Fibroblast of the conjunctiva (primary cell): ENCODE data around the gene KCNK4.

Source experiments
- DNase-seq: peaks from one replicate; pipeline ENCODE4 v3.0.0-alpha.2; 2010; ENCODE audit warnings: low read depth

The KCNK4 gene

DNA sequence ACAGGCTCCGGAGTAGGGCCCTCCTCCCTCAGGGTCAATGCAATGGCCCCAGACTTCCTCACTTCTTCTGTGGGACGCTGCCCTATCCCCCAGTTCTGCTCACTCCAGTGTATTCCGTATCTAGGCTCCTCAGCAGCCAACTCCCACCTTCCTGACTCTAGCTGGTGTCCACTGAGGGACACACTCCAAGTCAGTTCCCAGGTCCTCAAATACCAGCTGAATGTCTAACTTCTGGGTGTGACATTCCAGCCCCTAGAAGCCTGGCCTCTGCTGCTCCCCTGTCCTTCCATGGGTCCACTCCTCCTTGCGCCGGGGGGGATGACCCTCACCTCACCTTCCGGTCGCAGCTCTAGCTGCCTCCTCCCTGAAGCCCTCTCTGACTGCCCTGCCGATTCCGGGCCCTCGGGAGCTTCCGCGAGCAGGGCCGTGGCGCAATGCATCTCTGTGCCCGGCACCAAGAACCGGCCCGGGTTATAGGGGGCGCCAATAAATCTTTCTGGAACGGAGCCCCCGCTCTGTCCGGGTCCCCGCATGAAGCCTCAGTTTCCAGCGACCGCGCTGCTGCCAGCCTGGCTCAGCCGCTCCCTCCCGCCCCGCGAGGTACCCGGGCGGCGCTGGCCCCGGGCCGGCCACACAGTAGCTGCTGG is 22.1 kb upstream of the KCNK4 start:
- DNase-seq = no peak

DNA sequence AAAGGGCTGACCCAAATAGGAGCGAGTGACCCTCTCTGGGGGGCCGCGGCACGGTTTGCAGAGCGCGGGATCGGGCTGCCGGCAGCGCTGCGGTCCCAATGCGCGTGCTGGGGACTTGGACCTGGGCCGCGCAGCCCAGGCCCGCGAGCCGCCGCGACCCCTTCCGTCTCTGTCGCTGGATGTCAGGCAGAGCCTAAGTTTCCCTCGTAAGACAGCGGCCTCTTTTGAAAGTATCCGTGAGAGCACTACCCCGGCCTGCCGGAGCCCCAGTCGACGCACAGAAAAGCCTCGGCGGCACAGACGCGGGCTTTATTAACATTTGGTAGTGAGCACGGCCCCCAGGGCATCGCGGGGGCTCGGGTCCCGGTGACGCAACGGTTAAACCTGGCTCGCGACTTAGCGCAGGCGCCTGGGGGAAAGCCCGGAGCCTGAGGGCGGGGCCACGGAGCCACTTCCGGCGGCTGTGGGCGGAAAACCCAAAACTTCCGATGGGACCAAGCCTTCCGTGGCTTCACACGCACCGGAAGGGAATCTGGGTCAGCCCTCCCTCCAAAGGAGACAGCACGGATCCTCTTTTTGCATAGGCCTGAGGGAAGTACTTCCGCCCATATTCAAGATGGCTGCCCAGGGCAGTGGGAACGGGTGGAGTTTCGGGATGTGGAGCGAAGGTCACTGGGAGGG is 21.4 kb upstream of the KCNK4 start:
- DNase-seq = peak; percentile 100

DNA sequence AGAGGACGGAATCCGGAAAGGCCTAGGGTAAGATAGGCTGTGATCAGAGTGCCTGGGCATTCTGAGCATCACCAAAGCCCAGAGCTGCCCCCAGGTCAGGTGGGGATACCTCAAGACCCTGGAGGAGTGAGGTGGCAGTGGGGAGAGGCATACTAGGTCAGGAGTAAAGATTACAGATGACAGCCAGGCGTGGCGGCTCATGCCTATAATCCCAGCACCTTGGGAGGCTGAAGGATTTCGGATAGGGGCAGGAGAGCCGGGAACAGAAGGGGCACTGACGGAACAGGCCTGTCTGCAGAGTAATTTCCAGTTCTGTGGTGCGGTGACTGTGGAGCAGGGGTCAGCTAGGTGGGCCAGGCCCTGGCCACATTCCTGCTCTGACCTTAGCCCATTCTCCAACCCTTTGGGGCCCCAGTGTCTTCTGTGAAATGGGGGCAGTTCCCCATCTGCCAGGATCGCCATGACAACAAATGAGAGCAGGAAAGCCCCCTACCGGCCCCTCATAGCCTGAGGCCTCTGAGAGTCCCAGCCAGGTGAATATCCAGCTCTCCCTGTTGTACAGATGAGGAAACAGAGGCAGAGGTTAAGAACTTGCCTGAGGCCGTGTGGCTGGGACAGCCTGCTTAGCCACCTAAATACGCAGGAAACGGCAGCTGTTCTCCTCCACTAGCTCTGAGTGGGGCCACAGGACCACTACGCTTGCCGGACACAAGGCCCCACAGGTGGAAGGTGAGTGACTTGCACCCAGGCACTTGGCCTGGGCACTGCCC is 15.9 kb upstream of the KCNK4 start:
- DNase-seq = no peak

DNA sequence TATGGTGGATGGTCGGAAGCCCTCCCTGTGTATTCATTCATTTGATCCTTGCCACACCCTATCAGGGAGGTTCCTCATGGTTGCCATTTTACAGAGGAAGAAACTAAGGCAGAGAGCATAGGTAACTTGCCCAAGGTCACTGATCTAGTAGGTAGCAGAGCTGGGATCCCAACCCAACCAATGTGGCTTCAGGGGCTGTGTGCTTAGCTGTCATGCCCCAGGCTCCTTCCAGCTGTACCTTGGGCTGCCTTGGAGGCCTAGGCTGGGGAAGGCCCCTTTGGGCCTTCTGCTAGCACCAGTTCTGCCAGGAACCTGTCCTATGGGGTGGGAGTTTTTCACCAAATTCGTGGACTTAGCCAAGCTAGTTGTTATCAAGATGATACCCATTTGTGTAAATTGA is 15.3 kb upstream of the KCNK4 start:
- DNase-seq = no peak

DNA sequence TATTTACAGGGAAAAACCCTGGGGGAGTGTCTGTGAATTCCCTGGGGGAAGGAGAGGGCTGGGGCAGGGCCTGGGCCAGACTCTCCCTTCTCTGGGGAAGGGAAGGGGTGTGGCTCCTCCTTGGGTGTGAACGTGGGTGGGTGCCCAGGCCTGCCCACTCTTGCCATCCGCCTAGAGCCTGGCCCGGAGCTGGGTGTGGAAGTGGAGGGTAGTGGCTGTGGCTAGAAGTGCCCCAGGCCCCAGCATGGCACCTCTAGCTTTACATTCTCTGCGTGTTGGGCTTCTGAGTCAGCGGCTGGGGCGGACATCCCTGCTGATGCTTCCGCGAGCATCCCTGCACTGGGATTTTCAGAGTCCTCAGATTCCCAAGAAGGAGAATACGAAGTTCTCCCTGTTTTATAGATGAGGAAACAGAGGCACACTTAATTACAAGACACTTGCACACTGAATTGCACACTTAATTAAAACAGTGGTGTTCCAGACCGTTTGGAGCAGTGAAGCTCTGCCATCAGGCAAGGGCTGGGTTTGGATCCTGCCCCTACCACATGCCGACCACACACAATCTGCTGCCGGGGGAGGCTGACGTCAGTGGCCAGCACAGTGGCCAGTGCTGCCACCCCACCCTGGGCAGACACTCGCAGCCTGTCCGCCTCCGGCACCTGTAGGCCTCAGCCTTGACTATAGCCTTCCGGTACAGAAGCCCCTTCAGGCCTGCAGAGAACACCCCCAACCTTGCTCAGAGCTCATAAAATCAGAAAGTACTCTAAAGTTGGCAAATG is 14.3 kb upstream of the KCNK4 start:
- no peak for DNase-seq

DNA sequence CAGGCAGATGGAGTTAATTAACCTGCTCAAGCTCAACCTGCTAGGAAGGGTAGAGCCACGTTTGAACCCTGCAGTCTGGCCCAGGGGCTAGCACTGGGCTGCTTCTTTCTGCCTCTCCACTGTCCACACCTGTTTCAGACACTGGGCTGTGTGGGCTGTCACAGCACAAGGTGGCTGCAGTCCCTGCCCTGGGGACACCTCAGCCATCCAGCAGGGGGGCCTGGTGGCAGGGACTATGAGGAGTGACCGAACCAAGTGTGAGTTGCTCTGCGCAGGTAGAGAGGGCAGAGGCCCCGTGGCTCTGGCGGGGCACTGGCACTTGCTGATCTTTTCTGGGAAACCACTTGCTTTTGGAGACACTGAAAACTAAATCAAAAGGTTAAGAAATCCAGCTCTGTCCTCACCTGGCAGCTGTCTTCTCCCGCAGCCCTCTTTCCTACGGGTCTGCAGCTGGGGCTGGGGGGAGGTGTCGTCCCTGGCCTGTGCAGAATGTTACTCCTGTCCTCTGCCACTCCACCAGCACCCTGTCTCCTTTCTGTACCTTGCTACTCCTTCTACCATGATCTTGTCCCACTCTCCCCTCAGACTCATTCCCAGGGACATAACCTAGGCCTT is 12.4 kb upstream of the KCNK4 start:
- DNase-seq = no peak

DNA sequence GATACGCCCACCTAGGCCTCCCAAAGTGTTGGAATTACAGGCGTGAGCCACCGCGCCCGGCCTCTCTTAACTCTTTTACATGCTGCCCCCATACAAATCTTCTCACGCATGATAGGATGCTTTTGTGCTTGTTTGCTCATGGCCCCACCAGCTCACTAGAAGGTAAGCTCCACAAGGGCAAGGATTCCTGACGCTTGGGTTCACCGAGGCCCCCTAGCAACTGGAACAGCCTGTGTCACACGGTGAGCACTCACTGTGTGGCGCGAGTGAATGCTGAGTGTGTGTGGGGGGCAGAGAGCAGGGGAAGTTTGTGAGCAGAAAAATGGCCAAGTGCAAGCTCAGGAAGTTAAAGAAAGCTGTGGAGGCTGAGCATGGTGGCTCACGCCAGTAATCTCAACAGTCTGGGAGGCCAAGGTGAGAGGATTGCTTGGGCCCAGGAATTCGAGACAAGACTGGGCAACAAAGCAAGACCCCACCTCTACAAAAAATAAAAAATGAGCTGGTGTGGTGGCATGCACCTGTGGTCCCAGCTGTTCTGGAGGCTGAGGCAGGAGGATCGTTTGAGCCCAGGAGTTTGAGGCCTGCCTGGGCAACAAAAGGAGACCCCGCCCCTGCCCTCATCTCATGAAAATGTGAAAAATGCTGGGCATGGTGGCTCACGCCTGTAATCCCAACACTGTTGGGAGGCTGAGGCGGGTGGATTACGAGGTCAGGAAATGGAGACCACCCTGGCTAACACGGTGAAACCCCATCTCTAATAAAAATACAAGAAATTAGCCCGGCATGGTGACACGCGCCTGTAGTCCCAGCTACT is 8.9 kb upstream of the KCNK4 start:
- no peak for DNase-seq

DNA sequence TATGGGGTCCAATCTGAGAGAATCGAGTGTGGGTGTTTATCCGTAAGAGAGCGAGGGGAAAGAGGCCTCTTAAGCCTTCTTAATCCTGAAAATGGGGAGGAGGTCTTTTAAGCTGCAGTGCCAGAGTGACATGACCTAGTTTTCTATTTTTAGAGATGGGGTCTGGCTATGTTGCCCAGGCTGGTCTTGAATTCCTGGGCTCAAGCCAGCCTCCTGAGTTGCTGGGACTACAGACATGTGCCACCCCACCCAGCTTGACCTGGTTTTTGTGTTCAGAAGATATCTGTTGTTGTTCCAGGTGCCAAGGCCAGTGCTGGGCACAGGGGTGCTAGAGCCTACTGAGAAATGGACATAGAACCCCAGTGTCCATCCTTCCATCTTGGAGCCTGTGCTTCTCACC is 8.0 kb upstream of the KCNK4 start:
- no peak for DNase-seq

DNA sequence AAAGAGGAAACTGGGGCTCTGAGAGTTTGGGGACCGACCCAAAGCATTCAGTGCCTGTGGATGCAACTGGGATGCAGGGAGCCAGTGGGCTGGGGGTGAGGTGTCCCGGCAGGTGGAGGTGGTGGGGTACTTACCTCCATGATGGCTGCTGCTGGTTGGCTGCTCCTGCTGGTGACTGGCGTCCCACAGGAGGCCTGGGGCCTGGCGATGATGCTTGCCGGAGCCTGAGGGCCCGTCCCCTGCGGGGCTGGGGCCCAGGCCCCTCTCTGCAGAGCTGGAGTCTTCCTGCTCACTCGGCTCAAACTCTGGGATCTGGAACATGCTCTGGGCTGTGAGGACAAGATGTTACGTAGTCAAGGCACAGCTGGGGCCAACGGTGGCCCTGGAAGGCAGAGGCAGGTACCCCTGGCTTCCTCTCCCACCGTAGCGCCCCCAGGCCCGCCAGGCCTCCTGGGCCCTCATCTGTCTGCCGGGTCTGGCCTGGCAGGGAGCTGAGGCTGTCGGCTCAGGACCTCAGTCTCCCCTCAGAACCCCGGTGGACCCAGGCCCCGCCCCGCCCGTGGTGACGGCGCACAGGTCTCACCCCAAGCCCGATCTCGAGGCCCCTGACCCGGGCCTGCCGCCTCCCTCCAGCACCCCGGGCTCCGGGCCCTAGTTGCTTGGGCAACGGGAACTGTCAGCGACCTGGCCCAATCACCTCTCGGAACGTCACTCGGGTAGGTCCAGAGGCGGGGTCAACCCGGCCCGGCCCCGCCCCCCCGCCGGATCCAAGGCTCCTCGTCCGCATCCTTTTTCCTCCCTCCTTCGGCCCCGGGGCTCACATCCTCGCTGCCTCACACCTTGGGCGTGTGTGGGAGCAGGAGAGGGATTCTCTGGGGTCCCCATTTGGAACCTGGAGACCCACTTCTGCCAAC is 6.8 kb upstream of the KCNK4 start, which contains the start of gene BAD:
Gene BAD, minus strand, starts transcription at position 618 of the 914 bp plus-strand sequence. Its CDS starts 297 bp downstream, at position 321.
- peak; percentile 81 for DNase-seq

DNA sequence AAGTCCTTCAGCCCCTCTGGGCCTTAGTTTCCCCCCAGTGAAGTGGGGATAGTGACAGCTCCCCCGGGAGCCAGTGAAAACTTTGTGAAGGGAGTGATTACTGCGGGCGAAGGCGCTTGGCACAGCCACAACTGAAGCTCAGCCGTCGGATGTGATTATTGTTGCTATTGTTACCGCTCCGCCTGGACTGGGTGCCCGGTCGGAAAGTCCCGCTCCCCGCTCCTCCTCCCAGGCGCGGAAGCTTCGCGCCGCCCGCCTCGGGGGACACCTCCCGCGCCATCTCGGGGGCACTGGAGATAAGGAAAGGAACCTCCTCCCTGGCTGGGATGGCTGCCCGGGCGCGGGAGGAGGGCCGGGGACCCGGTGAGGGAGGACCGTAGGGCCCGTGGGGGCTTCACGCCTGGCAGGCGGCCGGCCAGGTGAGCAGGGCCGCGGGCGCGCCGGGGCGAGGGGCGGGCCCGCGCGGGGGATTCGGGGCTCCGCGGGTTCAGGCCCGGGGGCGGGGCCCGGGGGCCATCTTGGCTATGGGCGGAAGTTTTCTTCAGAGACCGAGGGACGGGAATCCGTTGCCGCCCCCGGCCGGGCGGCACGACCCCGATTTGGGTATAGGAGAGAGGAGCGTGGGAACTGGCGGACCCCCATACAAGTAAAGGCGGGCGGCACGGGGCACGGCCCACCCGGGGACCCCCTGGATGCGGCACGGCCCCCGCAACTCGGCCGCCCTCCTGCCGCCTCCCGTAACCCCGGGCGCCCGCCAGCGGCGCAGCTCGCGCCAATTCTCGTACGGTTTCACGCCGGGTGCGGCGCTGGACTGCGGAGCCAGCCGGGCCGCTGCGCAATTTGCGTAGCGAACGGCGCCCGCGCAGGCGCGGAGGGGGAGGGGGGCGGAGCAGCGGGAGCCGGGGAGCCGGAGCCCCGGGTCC is 5.9 kb upstream of the KCNK4 start, which contains the start of gene GPR137:
Gene GPR137, plus strand, starts transcription at position 887 of the 923 bp plus-strand sequence. CDS start 677 bp downstream, outside the sequence.
- DNase-seq = no peak

DNA sequence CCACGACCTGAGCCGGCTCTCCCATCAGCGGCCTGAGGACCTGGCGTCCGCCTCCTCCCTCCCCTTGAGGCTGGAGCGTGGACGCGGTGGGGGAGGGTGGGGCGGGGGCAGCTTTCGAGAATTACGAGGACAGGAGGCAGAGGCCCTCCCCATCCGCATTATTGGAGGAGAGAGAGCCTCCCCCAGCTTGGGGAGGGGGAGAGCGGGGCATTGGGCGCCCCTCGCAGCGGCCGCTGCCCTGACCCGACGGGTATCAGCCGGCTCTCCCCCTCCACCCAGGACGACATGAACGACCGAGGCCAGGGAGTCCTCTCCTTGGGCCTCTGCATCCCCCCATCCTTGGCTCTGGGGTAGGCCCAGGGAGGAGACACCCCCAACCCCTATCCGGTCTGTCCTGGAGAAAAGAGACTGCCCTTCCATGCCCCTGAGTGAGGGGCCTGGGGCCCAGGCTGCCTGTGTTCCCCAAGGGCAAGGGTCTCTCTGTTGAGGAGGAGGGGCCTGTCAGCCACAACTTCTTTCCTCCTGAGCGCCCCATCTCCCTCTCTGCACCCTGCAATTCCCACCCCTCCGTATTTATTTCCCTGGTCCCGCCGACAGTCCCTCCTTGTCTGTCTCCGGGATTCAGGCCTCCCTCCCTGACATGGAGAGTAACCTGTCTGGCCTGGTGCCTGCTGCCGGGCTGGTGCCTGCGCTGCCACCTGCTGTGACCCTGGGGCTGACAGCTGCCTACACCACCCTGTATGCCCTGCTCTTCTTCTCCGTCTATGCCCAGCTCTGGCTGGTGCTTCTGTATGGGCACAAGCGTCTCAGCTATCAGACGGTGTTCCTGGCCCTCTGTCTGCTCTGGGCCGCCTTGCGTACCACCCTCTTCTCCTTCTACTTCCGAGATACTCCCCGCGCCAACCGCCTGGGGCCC is 5.0 kb upstream of the KCNK4 start:
- no peak for DNase-seq

DNA sequence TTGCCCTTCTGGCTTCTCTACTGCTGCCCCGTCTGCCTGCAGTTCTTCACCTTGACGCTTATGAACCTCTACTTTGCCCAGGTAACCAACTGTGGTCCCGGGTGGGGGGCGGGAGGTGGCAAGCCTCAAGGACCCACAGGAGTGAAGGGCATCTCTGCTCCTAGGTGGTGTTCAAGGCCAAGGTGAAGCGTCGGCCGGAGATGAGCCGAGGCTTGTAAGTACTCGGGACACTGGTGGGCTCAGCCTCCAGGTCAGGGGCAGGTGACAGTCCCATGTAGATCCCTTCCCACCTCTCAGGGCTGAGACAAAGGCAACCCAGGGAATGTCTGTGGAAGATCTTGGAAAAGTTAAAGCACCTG is 4.3 kb upstream of the KCNK4 start:
- no peak for DNase-seq

DNA sequence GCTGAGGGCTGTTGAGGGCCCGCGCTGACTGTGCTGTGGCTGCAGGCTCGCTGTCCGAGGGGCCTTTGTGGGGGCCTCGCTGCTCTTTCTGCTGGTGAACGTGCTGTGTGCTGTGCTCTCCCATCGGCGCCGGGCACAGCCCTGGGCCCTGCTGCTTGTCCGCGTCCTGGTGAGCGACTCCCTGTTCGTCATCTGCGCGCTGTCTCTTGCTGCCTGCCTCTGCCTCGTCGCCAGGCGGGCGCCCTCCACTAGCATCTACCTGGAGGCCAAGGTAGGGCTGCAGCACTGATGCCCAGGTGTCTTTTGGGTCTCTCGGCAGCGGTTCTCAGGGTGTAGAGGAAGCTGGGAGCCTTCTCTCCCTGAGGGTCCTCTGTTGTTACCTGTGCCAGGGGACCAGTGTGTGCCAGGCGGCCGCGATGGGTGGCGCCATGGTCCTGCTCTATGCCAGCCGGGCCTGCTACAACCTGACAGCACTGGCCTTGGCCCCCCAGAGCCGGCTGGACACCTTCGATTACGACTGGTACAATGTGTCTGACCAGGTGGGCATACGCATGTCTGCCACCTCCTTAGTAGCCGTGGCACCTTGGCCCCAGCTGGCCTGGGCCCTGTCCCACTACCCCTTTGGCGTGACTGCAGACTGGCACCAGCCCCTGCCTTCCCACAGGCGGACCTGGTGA is 3.3 kb upstream of the KCNK4 start:
- DNase-seq = no peak

DNA sequence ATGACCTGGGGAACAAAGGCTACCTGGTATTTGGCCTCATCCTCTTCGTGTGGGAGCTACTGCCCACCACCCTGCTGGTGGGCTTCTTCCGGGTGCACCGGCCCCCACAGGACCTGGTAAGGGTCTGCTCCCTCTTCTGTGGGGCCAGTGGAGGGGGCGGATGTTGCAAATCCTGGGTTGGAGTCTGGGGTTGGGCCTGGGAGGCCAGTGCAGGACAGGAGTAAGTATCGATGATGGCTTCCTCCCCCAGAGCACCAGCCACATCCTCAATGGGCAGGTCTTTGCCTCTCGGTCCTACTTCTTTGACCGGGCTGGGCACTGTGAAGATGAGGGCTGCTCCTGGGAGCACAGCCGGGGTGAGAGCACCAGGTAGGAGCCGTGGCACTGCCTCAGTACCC is 2.8 kb upstream of the KCNK4 start:
- no peak for DNase-seq

DNA sequence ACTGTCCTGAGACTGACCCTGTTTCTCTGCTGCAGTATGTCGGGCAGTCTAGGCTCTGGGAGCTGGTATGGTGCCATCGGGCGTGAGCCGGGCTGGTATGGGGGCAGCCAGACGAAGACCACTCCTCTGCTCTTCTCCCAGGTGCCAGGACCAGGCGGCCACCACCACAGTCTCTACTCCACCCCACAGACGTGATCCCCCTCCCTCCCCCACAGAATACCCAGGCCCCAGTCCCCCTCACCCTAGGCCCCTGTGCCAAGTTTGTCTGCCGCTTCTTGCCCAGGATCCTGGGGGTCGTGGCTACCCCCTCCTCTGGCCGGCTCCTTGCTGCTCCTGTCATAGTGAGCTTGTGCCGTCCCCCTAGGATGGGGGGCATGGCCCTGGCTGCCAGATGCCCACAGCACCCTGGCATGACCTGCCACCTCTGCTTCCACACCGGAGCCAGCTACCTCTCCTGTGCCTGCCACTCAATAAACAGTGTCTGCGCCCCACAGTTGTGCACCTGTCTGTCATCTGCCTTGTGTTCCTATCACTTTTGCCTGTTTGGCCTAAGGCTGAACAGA is 2.0 kb upstream of the KCNK4 start:
- DNase-seq = no peak

DNA sequence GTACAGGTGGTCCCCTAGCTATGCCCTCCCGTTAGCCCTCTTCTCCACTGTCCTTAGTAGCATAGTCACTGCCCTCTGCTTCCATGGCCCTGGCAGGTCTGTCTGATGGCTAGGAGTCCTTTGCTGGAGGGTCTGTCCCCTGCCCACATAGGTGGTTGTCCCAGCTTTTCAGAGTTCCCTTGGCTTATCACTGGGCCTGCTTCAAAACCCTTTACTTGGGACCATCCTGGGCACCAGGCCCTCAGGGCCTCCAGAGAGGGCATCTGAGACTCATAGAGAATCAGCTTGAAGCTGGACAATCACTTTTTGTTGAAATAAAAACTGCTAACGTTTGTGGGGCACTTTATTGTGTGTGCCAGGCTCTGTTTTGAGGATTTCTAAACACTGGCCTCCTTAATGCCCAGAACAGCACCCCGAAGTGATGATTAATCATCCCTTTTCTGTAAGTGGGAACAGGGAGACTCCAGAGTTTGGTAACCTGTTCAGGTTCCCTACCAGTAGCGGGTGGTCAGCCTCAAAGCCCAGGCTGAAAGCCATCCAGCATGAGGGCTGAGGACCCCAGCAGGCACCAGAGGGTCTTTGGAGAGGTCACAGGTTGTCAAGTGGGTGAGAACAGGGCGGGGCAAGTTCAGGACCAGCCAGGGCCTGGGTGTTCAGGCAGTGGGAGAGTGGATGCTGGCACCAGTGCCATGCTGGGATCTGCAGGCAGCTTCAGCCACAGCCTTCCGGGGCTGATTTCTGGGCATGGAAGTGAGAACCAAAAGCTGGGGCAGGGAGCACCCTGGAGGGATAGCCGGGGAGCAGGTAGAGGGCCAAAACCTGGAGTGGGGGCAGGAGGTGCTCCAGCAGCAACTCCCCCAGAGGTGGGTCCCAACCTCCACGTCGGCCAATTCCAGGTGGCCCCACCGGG is 495 bp upstream of the KCNK4 start:
- no peak for DNase-seq
